Suprapubic skin (tissue), 4 donors: ENCODE results near the gene MFSD12. TPM values are rescaled to one million over a fixed set of nuclear protein-coding genes. Genes with fewer than 3 reads are reported as not detected.
A peak's percentile ranks its signal among the peaks of the same experiment; 100 is the strongest.

ENCODE experiments used
- DNase-seq, 2 donors: peaks; one replicate each; pipeline ENCODE4 v3.0.0-alpha.2; 2019; ENCODE audit warnings: low spot score in 2 of 2
- H3K27ac ChIP-seq: fragments of 200-600 bp; sonication (generic); one replicate; pipeline ENCODE4 v1.5.1; 2019
- H3K27me3 ChIP-seq: fragments of 200-600 bp; sonication (generic); one replicate; pipeline ENCODE4 v1.5.1; 2019
- H3K36me3 ChIP-seq: fragments of 200-600 bp; sonication (generic); one replicate; pipeline ENCODE4 v1.5.1; 2019
- H3K4me1 ChIP-seq: fragments of 200-600 bp; sonication (generic); one replicate; pipeline ENCODE4 v1.5.1; 2019
- H3K4me3 ChIP-seq: fragments of 200-600 bp; sonication (generic); one replicate; pipeline ENCODE4 v1.5.1; 2019; ENCODE audit warnings: mild to moderate bottlenecking
- H3K9me3 ChIP-seq: fragments of 200-600 bp; sonication (generic); one replicate; pipeline ENCODE4 v1.5.1; 2019
- CTCF ChIP-seq, 2 donors: fragments of 200-600 bp in 1 of 2; fragments of 450-650 bp in 1 of 2; sonication (generic) in 1 of 2; IDR thresholded peaks; one replicate each; pipeline ENCODE4 v1.5.1; 2016 to 2019; ENCODE audit warnings: antibody characterized with exemption in 2 of 2, mild to moderate bottlenecking in 1 of 2, moderate library complexity in 1 of 2
- EP300 ChIP-seq: sonication (generic); formaldehyde crosslinking; IDR thresholded peaks from one replicate; pipeline ENCODE4 v1.6.1; 2017; ENCODE audit warnings: antibody characterized with exemption
- POLR2A ChIP-seq, 2 donors: fragments of 450-650 bp; IDR thresholded peaks; one replicate each; pipeline ENCODE4 v1.6.1; 2017; ENCODE audit warnings: antibody characterized with exemption in 2 of 2, mild to moderate bottlenecking in 2 of 2, moderate library complexity in 2 of 2
- POLR2AphosphoS5 ChIP-seq, 3 donors: sonication (generic); formaldehyde crosslinking; IDR thresholded peaks; one replicate each; pipeline ENCODE4 v1.6.1; 2017; ENCODE audit warnings: antibody characterized with exemption in 3 of 3
- WGBS: methylation state at CpG from one replicate; pipeline ENCODE4 v1.1.5; 2018; 5-methylcytosine and 5-hydroxymethylcytosine counted together
- total RNA-seq, 4 donors: library from RNA; depleted of rRNA; stranded (reverse); fragments of >200 nt; gene quantifications; one replicate each; pipeline ENCODE4 v1.1.0, GENCODE V29; 2016

The MFSD12 gene
- total RNA-seq, 4 donors from 2014 or later: 60.4 to 206 (median 119) TPM

- peaks cover under 1% of the 10 kb centered on the region for H3K36me3 ChIP-seq
- peaks cover 27% of the 10 kb centered on the region for H3K4me1 ChIP-seq
- H3K4me3 ChIP-seq: no peak overlapping the region
- DNase-seq: no peak
- 49% methylated on average over 11 of the region's 11 CpGs for WGBS
- H3K27ac ChIP-seq: no peak overlapping the region
- no peaks in the 10 kb centered on the region for H3K9me3 ChIP-seq
- TF ChIP-seq CTCF (IDR thresholded peaks at IDR 0.05) (no peak), POLR2A (IDR thresholded peaks at IDR 0.05) (no peak), POLR2AphosphoS5 (IDR thresholded peaks at IDR 0.05) (no peak), EP300 (no peak)
- H3K27me3 ChIP-seq: peaks cover 8% of the 10 kb centered on the region
Observed at GRCh38 chr19:3580156-3580934, 23.0 kb upstream of the MFSD12 start.

GRCh38 chr19:3578390-3578789 lies 21.0 kb upstream of the MFSD12 start:
- Histone ChIP-seq H3K27me3 (peaks cover under 1% of the 10 kb centered on the region), H3K36me3 (peaks cover 4% of the 10 kb centered on the region), H3K9me3 (no peaks in the 10 kb centered on the region), H3K4me3 (no peak overlapping the region), H3K27ac (no peak overlapping the region), H3K4me1 (peaks cover 35% of the 10 kb centered on the region)
- 80% methylated on average over 1 of the region's 17 CpGs for WGBS
- no peak for DNase-seq
- TF ChIP-seq EP300: no peak
- no peak for TF ChIP-seq CTCF (IDR thresholded peaks at IDR 0.05)
- TF ChIP-seq POLR2A (IDR thresholded peaks at IDR 0.05): no peak
- TF ChIP-seq POLR2AphosphoS5 (IDR thresholded peaks at IDR 0.05): no peak

DNA sequence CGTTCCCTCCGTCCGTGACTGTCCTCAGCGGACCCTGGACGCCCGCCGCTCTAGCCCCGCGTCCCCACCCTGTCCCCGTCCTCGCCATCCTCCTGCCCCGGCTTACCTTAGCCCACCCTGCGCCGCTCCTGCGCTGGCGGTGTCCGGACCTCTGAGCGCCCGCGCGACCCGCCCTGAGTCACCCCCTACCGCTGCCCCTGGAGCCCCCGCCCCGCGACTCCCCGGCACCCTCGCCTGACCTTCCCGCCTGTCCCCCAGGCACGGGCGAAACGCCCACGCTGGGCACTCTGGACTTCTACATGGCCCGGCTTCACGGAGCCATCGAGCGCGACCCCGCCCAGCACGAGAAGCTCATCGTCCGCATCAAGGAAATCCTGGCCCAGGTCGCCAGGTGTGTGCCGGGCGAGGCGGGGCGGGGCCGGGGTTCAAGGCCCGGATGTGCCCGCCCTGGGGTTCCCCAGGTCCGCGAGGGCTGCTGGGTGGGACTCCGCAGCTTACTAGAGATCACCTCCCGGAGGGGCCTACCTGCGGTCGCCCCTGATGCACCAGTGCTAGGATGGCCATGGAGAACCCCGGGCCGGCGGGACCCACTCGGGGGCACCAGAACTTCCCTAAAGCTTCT lies 20.4 kb upstream of the MFSD12 start:
- peaks cover 37% of the 10 kb centered on the region for H3K4me1 ChIP-seq
- TF ChIP-seq EP300: no peak
- no peak for TF ChIP-seq CTCF (IDR thresholded peaks at IDR 0.05)
- TF ChIP-seq POLR2A (IDR thresholded peaks at IDR 0.05): no peak
- no peak for TF ChIP-seq POLR2AphosphoS5 (IDR thresholded peaks at IDR 0.05)
- no peaks in the 10 kb centered on the region for H3K27me3 ChIP-seq
- H3K4me3 ChIP-seq: peak overlapping the region; percentile 40
- WGBS: 65% methylated on average over 40 of the region's 60 CpGs
- peaks cover 4% of the 10 kb centered on the region for H3K36me3 ChIP-seq
- no peak overlapping the region for H3K27ac ChIP-seq
- no peaks in the 10 kb centered on the region for H3K9me3 ChIP-seq
- DNase-seq: peak in 1 of 2 donors; percentile 71

DNA sequence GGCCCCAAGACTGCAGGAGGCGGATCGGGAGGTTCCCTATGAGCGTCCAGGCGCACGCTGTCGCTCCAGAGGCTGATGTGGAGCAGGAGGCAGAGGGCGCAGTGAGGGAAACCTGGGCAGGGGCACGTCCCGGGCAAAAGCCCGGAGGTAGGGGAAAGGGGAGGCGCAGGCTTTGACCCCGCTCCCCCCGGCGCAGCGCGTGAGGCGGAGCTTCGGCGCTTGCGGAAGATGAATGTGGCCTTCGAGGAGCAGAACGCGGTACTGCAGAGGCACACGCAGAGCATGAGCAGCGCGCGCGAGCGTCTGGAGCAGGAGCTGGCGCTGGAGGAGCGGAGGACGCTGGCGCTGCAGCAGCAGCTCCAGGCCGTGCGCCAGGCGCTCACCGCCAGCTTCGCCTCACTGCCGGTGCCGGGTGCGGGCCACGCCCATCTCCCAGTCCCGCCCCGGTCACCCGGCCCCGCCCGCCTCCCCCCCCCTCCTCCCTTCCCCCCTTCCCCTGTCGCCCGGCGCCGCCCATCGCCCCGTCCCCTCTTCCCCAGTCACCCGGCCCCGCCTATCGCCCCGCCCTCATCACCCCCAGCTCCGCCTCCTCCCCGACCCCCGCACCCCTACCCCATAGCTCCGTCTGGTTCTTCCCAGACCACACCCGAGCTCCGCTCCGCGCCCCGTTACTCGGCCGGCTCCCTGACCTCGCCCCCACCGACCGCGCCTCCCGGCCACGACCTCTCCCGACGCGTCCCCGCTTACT lies 19.5 kb upstream of the MFSD12 start:
- H3K4me3 ChIP-seq: peak overlapping the region; percentile 40
- WGBS: 47% methylated on average over 60 of the region's 78 CpGs
- peaks cover 43% of the 10 kb centered on the region for H3K4me1 ChIP-seq

More for the DNA sequence above, 19.5 kb upstream of the MFSD12 start:
- no peak for TF ChIP-seq CTCF (IDR thresholded peaks at IDR 0.05)
- no peak for TF ChIP-seq POLR2AphosphoS5 (IDR thresholded peaks at IDR 0.05)
- TF ChIP-seq POLR2A (IDR thresholded peaks at IDR 0.05): no peak
- no peak for TF ChIP-seq EP300
- no peaks in the 10 kb centered on the region for H3K27me3 ChIP-seq
- peaks cover 4% of the 10 kb centered on the region for H3K36me3 ChIP-seq
- H3K27ac ChIP-seq: no peak overlapping the region
- DNase-seq: peak in 1 of 2 donors; percentile 71
- H3K9me3 ChIP-seq: no peaks in the 10 kb centered on the region
